Measurements from ENCODE around the gene WDR27. TPM values are rescaled to one million over a fixed set of nuclear protein-coding genes. Genes with fewer than 3 reads are reported as not detected.

The WDR27 gene
- total RNA-seq, 1 donor from 2014 or later, result 128 TPM

GRCh38 chr6:169692516-169692915 is 9.3 kb downstream of the WDR27 start:
- no peak overlapping the region for H3K4me3 Mint-ChIP-seq
- peaks cover 66% of the 10 kb centered on the region for H3K36me3 Mint-ChIP-seq
- DNase-seq (ENCODE audit: low spot score in 2 of 2, unreplicated experiment in 2 of 2), result no peak

GRCh38 chr6:169691260-169691659 is 10.6 kb downstream of the WDR27 start:
- no peak overlapping the region for H3K27ac Mint-ChIP-seq
- DNase-seq (ENCODE audit: low spot score in 2 of 2, unreplicated experiment in 2 of 2), result no peak
- H3K36me3 Mint-ChIP-seq, result peaks cover 73% of the 10 kb centered on the region
- H3K9me3 Mint-ChIP-seq, result peaks cover 59% of the 10 kb centered on the region
- no peaks in the 10 kb centered on the region for H3K4me1 Mint-ChIP-seq
- H3K4me3 Mint-ChIP-seq, result no peak overlapping the region
- TF ChIP-seq CTCF (IDR thresholded peaks at IDR 0.05; ENCODE audit: unreplicated experiment), result no peak
- no peaks in the 10 kb centered on the region for H3K27me3 Mint-ChIP-seq (ENCODE audit: low read depth)

More at GRCh38 chr6:169692516-169692915, 9.3 kb downstream of the WDR27 start:
- H3K4me1 Mint-ChIP-seq, result no peaks in the 10 kb centered on the region
- H3K27ac Mint-ChIP-seq, result no peak overlapping the region
- no peaks in the 10 kb centered on the region for H3K27me3 Mint-ChIP-seq (ENCODE audit: low read depth)
- no peak for TF ChIP-seq CTCF (IDR thresholded peaks at IDR 0.05; ENCODE audit: unreplicated experiment)
- peaks cover 48% of the 10 kb centered on the region for H3K9me3 Mint-ChIP-seq

- DNase-seq (ENCODE audit: low spot score in 2 of 2, unreplicated experiment in 2 of 2), result no peak
Measured at GRCh38 chr6:169689287-169689686, 12.5 kb downstream of the WDR27 start.

GRCh38 chr6:169685860-169686259 is 16.0 kb downstream of the WDR27 start:
- DNase-seq (ENCODE audit: low spot score in 2 of 2, unreplicated experiment in 2 of 2), result no peak
- no peak overlapping the region for H3K4me3 Mint-ChIP-seq
- no peak for TF ChIP-seq CTCF (IDR thresholded peaks at IDR 0.05; ENCODE audit: unreplicated experiment)
- H3K36me3 Mint-ChIP-seq, result peaks cover 81% of the 10 kb centered on the region
- no peaks in the 10 kb centered on the region for H3K4me1 Mint-ChIP-seq
- no peaks in the 10 kb centered on the region for H3K27me3 Mint-ChIP-seq (ENCODE audit: low read depth)
- peaks cover 74% of the 10 kb centered on the region for H3K9me3 Mint-ChIP-seq
- H3K27ac Mint-ChIP-seq, result no peak overlapping the region

More at GRCh38 chr6:169689287-169689686, 12.5 kb downstream of the WDR27 start:
- H3K36me3 Mint-ChIP-seq, result peaks cover 75% of the 10 kb centered on the region
- H3K9me3 Mint-ChIP-seq, result peaks cover 71% of the 10 kb centered on the region
- no peaks in the 10 kb centered on the region for H3K27me3 Mint-ChIP-seq (ENCODE audit: low read depth)
- no peak for TF ChIP-seq CTCF (IDR thresholded peaks at IDR 0.05; ENCODE audit: unreplicated experiment)
- no peak overlapping the region for H3K4me3 Mint-ChIP-seq
- no peak overlapping the region for H3K27ac Mint-ChIP-seq
- no peaks in the 10 kb centered on the region for H3K4me1 Mint-ChIP-seq

- H3K4me3 Mint-ChIP-seq, result no peak overlapping the region
Measured at GRCh38 chr6:169684056-169684455, 17.8 kb downstream of the WDR27 start.

More at GRCh38 chr6:169684056-169684455, 17.8 kb downstream of the WDR27 start:
- DNase-seq (ENCODE audit: low spot score in 2 of 2, unreplicated experiment in 2 of 2), result no peak
- Mint-ChIP-seq H3K27me3 (ENCODE audit: low read depth) (no peaks in the 10 kb centered on the region), H3K27ac (no peak overlapping the region), H3K9me3 (peaks cover 74% of the 10 kb centered on the region), H3K4me1 (no peaks in the 10 kb centered on the region), H3K36me3 (peaks cover 84% of the 10 kb centered on the region)
- no peak for TF ChIP-seq CTCF (IDR thresholded peaks at IDR 0.05; ENCODE audit: unreplicated experiment)

Measured in mesothelial cell of epicardium (in vitro differentiated cells).